Gastroesophageal sphincter (tissue), 3 donors: Measurements from ENCODE around the gene UBE3D.
A peak's percentile ranks its signal among the peaks of the same experiment; 100 is the strongest.

Experiments used
- EP300 ChIP-seq: sonication (generic); formaldehyde crosslinking; IDR thresholded peaks from one replicate; pipeline ENCODE4 v1.6.1; 2017; ENCODE audit warnings: antibody characterized with exemption, mild to moderate bottlenecking
- TF ChIP-seq, protein P1 (sequence below), 4 experiments: fragments of 200-600 bp in 2 of 4; fragments of 450-650 bp in 2 of 4; sonication (generic) in 1 of 4; IDR thresholded peaks; one replicate each; pipeline ENCODE4 v1.5.1; 2017 to 2019; ENCODE audit warnings: antibody characterized with exemption in 4 of 4, mild to moderate bottlenecking in 2 of 4, moderate library complexity in 2 of 4

DNA sequence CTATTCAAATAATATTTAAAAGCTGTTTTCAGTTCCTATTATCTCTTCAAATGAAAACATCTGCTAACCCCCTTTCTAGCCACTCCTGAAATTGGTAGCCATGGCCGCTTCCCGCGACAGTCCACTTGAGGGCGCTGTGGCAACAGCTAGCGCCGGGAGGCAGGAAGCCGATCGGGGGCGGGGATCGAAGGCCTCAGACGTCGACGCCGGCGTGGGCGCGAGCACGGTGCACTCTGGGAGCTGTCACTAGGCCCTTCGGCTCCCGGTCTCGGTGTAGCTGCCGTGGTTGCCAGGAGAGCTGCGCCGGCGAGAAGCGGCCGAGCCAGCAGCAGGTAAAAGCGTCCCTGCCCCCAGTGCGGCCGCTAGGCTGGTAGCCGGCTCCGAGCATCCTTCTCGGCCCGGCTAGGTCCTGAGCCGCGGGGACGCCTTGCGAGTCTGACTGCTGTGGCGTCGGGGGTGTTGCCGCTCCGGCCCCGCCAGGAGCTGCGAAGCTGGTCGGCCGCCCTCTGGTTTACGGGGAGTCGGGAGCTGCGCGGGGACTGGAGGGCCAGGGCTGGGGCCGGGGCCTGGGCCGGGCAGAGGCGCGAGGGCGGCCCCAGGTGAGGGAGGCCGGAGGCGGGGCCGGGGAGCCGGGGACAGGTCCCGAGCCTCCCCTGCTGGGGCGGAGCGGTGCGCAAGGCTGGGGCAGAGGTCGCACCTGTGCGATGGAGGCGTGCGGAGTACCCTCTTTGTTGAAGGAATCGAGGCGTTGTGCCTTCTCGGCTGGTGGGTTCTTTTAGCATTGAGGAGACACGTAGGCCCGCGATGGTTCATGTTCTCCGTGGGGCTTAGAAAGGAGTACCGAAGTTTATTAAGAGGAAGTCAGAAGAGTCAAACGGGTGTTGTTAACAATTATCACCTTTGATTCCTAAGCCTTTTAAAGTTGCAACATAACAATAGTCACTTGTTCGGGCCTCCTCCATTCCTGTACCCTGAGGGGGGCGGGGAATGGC lies 2.1 kb upstream of the UBE3D start, which contains the start of gene DOP1A:
- no peak for TF ChIP-seq EP300
- TF ChIP-seq, protein P1, sequence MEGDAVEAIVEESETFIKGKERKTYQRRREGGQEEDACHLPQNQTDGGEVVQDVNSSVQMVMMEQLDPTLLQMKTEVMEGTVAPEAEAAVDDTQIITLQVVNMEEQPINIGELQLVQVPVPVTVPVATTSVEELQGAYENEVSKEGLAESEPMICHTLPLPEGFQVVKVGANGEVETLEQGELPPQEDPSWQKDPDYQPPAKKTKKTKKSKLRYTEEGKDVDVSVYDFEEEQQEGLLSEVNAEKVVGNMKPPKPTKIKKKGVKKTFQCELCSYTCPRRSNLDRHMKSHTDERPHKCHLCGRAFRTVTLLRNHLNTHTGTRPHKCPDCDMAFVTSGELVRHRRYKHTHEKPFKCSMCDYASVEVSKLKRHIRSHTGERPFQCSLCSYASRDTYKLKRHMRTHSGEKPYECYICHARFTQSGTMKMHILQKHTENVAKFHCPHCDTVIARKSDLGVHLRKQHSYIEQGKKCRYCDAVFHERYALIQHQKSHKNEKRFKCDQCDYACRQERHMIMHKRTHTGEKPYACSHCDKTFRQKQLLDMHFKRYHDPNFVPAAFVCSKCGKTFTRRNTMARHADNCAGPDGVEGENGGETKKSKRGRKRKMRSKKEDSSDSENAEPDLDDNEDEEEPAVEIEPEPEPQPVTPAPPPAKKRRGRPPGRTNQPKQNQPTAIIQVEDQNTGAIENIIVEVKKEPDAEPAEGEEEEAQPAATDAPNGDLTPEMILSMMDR (IDR thresholded peaks at IDR 0.05), result peak; percentile 90 to 99 (median 93)
